GM21423 (cell line): ENCODE data around the gene ANKRD34B.
"Not testable (repeated sequence)": the region's sequence is repeated elsewhere in the genome, so short reads cannot be mapped to it uniquely, and the experiment has no call there.

Experiments
- ATAC-seq: cut with Tn5 transposase; IDR thresholded peaks from one replicate; pipeline ENCODE4 v1.9.1; 2021; ENCODE audit warnings: mild to moderate bottlenecking, moderate library complexity; ENCODE audit not compliant: unreplicated experiment

The ANKRD34B gene

GRCh38 chr5:80569961-80570786 is at the start of gene ANKRD34B:
TSS of gene ANKRD34B (minus strand) at chr5:80570280. CDS start at chr5:80560019, 10,261 bp downstream.
- no peak for ATAC-seq

GRCh38 chr5:80619086-80619485 is 49.0 kb upstream of the ANKRD34B start:
- ATAC-seq: no peak

GRCh38 chr5:80618438-80618837 is 48.4 kb upstream of the ANKRD34B start:
- ATAC-seq: no peak

GRCh38 chr5:80615266-80615914 is 45.3 kb upstream of the ANKRD34B start:
- ATAC-seq: no peak

- ATAC-seq: no peak
These were observed 39.6 kb upstream of the ANKRD34B start for GRCh38 chr5:80609692-80610091.

DNA sequence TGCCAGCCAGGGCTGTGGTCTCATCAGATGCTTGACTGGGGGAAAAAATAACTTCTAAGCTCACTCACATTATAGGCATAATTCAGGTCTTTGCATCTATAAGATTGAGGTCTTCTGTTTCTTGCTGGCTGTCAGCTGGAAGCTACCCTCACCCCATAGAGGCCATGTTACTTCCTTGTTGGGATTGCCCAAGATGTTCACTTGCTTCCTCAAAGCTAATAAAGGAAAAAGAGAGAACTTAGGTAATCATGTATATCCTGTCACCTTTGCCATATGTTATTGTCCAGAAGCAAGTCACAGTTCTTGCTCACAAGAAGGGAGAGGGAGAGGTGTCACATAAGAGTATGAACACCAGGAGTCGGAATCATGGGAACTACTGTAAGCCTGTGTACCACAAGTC is 38.7 kb upstream of the ANKRD34B start:
- no peak for ATAC-seq

- ATAC-seq: peak; percentile 85
These were observed 37.8 kb upstream of the ANKRD34B start for GRCh38 chr5:80607832-80608231.

GRCh38 chr5:80607343-80607742 is 37.3 kb upstream of the ANKRD34B start:
- no peak for ATAC-seq

DNA sequence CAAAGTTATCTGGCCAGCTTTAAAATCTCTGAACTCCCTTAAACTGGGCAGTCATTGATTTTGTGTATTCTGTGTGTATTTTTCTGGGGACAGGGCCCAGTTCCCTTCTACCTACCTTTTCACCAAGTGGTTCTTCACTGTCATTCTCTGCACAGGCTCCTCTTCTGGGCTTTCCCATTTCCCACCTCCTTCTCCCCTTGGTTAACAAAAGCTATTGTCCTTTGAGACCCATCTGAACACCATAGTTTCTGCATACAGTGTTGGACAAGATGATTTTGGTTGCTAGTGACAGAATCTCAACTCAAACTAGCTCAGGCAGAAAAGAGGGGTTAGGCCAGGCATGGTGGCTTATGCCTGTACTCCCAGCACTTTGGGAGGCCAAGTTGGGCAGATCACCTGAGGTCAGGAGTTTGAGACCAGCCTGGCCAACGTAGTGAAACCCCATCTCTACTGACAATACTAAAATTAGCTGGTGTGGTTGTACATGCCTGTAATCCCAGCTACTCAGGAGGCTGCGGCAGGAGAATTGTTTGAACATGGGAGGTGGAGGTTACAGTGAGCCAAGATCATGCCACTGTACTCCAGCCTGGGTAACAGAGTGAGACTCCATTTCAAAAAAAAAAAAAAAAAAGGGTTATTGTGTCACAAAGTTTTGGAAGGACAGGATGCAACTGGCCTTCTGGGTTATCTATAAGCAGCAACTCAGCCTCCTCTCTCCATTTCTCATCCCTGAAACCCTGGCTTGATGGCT is 31.0 kb upstream of the ANKRD34B start:
- ATAC-seq: no peak

DNA sequence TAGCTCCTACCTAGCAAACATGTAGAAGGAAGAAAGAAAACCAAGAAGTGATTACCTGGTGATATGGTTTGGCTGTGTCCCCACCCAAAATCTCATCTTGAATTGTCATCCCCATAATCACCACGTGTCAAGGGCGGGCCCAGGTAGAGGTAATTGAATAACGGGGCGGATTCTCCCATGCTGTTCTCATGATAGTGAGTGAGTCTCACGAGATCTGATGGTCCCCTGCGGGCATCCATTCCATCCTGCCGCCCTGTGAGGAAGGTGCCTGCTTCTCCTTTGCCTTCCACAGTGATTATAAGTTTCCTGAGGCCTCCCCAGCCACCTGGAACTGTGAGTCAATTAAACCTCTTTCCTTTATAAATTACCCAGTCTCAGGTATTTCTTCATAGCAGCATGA is 27.4 kb upstream of the ANKRD34B start:
- ATAC-seq: no peak

GRCh38 chr5:80594810-80595209 is 24.7 kb upstream of the ANKRD34B start:
- no peak for ATAC-seq

GRCh38 chr5:80592761-80593160 is 22.7 kb upstream of the ANKRD34B start:
- ATAC-seq: no peak

DNA sequence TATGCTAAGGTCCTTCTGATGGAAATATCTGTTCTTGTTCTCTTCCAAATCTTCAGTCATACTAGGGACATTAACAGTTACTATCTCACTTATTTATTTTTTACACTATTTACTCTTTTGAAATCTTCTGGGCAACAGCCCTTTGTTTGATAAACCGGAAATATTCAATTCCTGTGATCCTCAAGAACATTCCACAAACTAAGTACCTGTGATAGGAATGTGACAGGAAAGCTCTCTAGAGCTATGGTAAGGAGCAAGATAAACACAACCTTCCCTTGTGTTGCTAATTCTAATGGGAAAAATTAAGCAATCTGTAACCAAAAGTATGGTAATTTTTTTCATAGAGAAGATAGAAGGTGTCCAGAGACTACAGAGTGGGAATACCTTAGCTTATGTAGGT is 22.0 kb upstream of the ANKRD34B start:
- no peak for ATAC-seq

GRCh38 chr5:80591352-80591751 is 21.3 kb upstream of the ANKRD34B start:
- ATAC-seq: no peak

DNA sequence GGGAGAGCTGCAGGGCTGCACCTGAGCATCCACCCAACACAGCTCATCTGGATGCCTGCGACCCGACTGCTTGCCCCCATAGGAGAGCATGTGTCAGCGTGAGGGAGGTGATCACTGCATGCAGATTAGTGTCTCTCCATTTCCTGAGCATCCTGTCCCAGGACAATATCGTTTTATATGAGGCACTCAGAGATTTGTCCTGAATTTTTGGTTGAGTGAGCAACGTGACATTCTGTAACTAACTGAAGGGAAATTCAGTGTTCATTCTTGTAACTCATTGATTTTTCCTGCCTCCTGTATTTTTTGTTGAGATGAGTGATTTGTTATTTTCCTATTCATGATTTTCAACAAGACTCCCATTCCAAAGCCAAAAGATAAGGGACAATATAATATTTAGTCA is 20.7 kb upstream of the ANKRD34B start:
- no peak for ATAC-seq

DNA sequence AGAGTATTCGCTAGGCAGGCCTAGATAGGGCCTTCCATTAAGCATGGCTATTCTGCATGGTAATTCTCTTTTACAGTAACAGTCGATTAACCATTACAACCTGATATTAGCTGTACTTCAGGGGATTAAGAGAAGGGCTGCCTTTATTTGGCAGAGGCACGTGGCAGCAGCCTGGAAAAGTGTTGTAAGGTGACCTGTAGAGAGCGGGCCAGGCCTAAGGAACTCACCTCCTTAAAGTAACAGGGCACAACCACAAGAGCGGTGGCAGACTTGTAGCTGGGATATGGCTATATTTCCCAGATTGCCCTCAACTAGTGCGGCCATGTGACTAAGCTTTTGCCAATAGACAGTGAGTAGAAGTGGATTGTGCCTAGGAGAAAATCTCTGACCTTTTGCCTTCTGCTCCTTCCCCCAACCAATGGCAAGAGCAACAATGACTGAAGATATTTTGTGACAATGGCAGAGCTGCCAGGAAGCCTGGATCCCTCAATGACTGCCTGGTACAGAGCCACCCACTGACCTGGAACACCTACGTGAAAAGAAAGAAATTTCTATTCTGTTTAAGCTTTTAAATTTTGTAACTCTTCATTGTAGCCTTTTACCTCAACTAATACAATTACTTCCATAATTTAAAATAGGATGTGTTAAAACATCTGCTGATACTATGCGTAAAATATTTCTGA is 18.9 kb upstream of the ANKRD34B start:
- no peak for ATAC-seq

DNA sequence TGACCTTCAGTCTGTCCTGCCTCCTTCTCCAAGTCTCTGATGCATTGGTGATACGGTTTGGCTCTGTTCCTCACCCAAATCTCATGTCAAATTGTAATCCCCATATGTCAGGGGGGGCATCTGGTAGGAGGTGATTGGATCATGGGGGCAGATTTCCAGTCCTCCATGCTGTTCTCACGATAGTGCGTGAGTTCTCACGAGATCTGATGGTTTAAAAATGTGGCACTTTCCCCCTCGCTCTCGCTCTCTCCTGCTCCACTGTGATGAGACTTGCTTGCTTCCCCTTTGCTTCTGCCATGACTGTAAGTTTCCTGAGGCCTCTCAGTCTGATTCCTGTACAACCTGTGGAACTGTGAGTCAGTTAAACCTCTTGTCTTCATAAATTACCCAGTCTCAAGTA is 14.7 kb upstream of the ANKRD34B start:
- no peak for ATAC-seq

DNA sequence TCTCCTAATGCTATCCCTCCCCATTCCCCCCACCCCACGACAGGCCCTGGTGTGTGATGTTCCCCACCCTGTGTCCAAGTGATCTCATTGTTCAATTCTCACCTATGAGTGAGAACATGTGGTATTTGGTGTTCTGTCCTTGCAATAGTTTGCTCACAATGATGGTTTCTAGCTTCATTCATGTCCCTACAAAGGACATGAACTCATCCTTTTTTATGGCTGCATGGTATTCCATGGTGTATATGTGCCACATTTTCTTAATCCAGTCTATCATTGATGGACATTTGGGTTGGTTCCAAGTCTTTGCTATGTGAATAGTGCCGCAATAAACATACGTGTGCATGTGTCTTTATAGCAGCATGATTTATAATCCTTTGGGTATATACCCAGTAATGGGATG is 10.2 kb upstream of the ANKRD34B start:
- not testable (repeated sequence) for ATAC-seq

DNA sequence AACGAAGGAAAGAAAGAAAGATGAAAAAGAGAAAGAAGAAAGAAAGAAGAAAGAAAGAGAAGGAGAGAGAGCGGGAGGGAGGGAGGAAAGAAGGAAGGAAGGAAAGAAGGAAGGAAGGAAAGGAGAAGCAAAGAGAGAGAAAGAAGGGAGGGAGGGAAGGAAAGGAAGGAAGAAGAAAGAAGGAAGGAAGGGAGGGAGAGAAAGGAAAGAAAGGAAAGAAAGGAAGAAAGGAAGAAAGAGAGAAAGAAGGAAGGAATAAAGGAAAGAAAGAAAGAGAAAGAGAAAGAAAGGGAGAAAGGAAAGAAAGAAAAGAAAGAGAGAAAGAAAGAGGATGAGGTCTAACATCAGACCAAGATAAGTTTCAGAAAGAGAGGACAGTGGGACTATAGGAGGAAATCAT is 9.0 kb upstream of the ANKRD34B start:
- no peak for ATAC-seq

- ATAC-seq: no peak
These were observed 7.6 kb upstream of the ANKRD34B start for GRCh38 chr5:80577707-80578106.

- ATAC-seq: no peak
These were observed 6.3 kb upstream of the ANKRD34B start for GRCh38 chr5:80576383-80576782.
